ENCODE data around the gene PKNOX2. TPM values are rescaled to one million over a fixed set of nuclear protein-coding genes. Genes with fewer than 3 reads are reported as not detected.
A peak's percentile ranks its signal among the peaks of the same experiment; 100 is the strongest.

PKNOX2 gene
- total RNA-seq, 4 donors from 2014 or later, result 1.5 to 8.2 (median 3.6) TPM

DNA sequence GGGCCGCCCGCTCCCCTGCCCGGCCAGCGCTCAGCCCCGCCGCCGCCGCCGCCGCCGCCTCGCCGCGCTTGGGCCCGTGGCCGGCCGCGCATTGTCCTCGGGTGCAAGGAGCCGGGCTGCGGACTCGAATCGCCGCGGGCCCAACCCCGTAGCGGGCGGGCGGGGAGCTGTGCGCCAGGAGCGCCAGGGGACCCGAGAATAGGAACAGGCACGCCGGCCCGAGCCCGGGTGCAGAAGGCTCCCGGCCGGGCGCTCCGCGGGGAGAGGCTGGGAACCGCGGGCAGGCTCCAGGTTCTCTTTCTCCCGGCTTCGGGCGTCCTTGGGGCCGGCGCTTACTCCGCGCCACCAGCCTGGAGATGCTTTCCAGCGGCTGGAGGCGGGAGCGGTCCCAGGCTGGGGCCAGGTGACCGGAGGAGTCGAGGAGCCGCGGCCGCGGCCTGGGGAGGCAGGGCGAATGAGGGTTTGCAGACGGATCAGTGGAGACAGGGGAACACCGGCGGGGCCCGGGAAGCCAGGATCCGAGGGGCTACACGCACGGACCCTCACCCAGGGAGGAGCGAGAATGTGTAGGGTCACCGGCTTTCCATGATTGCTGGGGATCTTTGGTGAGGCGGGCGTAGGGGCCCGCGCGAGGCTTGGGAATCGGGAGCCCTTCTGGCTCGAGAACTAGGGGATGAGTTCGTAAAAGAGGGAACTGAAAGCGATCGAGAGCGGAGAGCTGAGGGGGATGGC lies 726 bp downstream of the PKNOX2 start:
- no peaks in the 10 kb centered on the region for H3K9me3 ChIP-seq
- peak overlapping the region; percentile 67 for H3K4me3 ChIP-seq
- H3K27me3 ChIP-seq, result peaks cover 23% of the 10 kb centered on the region
- DNase-seq (ENCODE audit: low spot score in 2 of 2), result no peak
- no peaks in the 10 kb centered on the region for H3K36me3 ChIP-seq
- TF ChIP-seq EP300 (IDR thresholded peaks at IDR 0.05) (no peak), POLR2AphosphoS5 (IDR thresholded peaks at IDR 0.05) (no peak), POLR2A (IDR thresholded peaks at IDR 0.05) (no peak)
- TF ChIP-seq, protein P1, sequence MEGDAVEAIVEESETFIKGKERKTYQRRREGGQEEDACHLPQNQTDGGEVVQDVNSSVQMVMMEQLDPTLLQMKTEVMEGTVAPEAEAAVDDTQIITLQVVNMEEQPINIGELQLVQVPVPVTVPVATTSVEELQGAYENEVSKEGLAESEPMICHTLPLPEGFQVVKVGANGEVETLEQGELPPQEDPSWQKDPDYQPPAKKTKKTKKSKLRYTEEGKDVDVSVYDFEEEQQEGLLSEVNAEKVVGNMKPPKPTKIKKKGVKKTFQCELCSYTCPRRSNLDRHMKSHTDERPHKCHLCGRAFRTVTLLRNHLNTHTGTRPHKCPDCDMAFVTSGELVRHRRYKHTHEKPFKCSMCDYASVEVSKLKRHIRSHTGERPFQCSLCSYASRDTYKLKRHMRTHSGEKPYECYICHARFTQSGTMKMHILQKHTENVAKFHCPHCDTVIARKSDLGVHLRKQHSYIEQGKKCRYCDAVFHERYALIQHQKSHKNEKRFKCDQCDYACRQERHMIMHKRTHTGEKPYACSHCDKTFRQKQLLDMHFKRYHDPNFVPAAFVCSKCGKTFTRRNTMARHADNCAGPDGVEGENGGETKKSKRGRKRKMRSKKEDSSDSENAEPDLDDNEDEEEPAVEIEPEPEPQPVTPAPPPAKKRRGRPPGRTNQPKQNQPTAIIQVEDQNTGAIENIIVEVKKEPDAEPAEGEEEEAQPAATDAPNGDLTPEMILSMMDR (IDR thresholded peaks at IDR 0.05), result no peak
- H3K27ac ChIP-seq, result peak overlapping the region; percentile 11
- H3K4me1 ChIP-seq, result peaks cover 31% of the 10 kb centered on the region
- under 1% methylated on average over 19 of the region's 80 CpGs for WGBS

DNA sequence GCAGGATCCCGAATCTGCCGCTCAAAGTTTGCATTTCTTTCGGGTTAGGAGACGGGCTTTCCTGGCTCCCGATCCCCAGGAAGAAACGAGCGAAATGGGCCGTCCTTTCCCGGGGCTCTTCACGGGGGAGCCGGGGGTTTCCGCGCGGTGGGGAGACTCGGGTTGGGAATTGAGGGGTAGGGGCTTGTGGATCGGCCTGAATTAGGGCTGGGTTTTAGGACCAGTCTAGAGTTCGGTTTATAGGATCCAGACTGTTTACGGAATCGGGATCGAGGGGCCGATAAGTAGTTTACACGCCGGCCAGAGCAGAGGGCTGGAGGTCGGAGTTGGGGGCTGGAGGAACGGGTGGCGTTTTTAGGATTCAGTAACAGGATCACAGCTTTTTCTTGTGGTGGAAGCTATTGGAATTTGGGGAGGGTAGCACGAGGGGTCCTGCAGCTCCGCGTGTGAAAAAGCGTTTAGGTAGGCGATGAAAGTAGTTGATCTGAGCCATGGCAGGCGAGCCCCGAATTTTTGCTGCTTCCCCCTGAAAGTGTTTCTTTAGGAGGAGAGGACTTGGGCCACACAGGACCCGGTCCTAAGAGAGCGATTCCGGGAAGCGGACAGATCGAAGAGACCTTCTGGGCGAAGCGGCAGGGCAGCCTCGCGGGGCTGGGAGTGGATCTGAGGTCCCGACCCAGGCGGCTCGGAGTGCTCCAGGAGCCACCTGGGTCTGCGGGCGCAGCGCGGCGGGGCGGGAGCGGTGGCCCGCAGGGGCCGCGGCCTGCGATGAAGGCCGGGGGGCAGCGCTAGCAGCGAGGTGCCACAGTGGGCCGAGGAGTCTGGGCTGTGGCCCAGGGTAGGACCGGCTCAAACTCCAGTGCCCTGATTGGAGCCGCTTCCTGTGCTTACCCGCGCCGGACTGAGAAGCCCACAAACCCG lies 1.6 kb downstream of the PKNOX2 start:
- Histone ChIP-seq H3K4me1 (peaks cover 31% of the 10 kb centered on the region), H3K27ac (peak overlapping the region; percentile 23), H3K9me3 (no peaks in the 10 kb centered on the region), H3K36me3 (no peaks in the 10 kb centered on the region), H3K4me3 (peak overlapping the region; percentile 67), H3K27me3 (peaks cover 23% of the 10 kb centered on the region)
- TF ChIP-seq, protein P1 (IDR thresholded peaks at IDR 0.05), result no peak
- TF ChIP-seq EP300 (IDR thresholded peaks at IDR 0.05) (no peak), POLR2AphosphoS5 (IDR thresholded peaks at IDR 0.05) (no peak), POLR2A (IDR thresholded peaks at IDR 0.05) (no peak)
- DNase-seq (ENCODE audit: low spot score in 2 of 2), result no peak
- WGBS, result 5% methylated on average over 36 of the region's 66 CpGs

DNA sequence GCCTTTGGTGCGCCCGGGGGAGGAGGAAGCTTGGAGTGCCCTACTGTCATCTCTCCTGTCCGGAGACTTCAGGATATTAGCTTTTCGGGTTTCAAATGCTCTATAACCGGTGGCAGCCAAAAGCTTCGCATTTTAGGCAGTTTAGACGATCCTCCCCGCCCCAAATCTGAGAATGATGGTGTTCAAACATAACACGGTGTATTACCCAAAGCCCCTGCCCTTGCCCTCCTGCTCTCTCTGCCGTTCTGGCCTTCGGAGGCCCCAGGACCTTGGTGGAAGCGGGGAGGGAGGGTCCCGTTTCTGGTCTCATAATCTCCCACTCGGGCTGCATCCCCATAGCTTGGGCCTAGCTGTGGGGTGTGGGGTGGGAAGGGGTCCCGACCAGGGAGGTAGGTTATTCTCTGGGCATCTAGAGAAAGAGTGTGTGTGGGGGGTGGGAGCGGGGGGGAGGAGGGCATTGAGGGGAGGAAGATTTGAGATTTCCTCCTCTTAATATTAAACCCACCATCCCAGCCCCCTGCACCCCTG lies 2.3 kb downstream of the PKNOX2 start:
- Histone ChIP-seq H3K9me3 (no peaks in the 10 kb centered on the region), H3K36me3 (no peaks in the 10 kb centered on the region), H3K4me1 (peaks cover 31% of the 10 kb centered on the region), H3K4me3 (peak overlapping the region; percentile 67), H3K27ac (peak overlapping the region; percentile 23), H3K27me3 (peaks cover 23% of the 10 kb centered on the region)
- WGBS, result 57% methylated on average over 11 of the region's 16 CpGs
- TF ChIP-seq, protein P1 (IDR thresholded peaks at IDR 0.05), result no peak
- TF ChIP-seq EP300 (IDR thresholded peaks at IDR 0.05) (no peak), POLR2AphosphoS5 (IDR thresholded peaks at IDR 0.05) (no peak), POLR2A (IDR thresholded peaks at IDR 0.05) (no peak)
- no peak for DNase-seq (ENCODE audit: low spot score in 2 of 2)

DNA sequence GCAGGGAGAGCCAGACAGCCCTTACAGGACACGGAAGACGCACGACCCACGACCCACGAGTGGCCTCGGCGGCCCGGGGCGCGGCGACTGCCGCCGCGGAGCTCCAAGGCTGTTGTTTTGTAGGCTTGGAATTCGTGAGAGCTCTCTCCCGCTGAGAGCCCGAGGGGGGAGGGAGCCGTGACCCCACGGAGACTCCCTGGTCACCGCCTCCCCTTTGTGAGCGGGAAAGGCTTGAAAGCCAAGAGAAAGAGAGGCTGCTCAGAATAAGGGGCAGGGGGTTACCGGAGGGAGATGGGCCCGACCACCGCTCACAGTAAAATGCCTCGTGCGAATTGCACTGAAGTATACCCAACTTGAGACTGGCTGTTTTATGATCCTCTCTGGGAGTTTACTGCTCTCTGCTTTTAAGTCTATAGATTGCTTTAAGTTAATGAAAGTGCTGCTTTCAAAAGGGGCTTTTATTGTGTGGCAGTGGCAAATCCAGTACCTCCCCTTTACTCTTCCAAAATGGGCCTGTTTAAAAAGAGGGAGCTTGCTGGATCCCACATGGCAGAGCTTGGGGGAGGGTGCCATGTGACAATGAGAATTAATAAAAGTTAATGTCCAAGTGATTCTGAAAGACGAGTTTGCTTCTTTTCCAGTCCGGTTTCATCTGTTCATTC lies 2.9 kb downstream of the PKNOX2 start:
- peak overlapping the region; percentile 11 for H3K27ac ChIP-seq
- WGBS, result 80% methylated on average over 24 of the region's 28 CpGs

More for the DNA sequence above, 2.9 kb downstream of the PKNOX2 start:
- peak overlapping the region; percentile 67 for H3K4me3 ChIP-seq
- H3K27me3 ChIP-seq, result peaks cover 23% of the 10 kb centered on the region
- TF ChIP-seq POLR2AphosphoS5 (IDR thresholded peaks at IDR 0.05) (no peak), POLR2A (IDR thresholded peaks at IDR 0.05) (no peak), EP300 (IDR thresholded peaks at IDR 0.05) (no peak)
- TF ChIP-seq, protein P1 (IDR thresholded peaks at IDR 0.05), result no peak
- H3K4me1 ChIP-seq, result peaks cover 31% of the 10 kb centered on the region
- no peaks in the 10 kb centered on the region for H3K9me3 ChIP-seq
- H3K36me3 ChIP-seq, result no peaks in the 10 kb centered on the region
- no peak for DNase-seq (ENCODE audit: low spot score in 2 of 2)

Measured in suprapubic skin (tissue), 4 donors.